HS-27A (cell line): Measurements from ENCODE around the gene ACP7.
"Not testable (repeated sequence)": the region's sequence is repeated elsewhere in the genome, so short reads cannot be mapped to it uniquely, and the experiment has no call there.

Experiments
- DNase-seq: peaks from one replicate; pipeline ENCODE4 v3.0.0-alpha.2; 2012; ENCODE audit warnings: low read depth, missing footprints

Gene ACP7

DNA sequence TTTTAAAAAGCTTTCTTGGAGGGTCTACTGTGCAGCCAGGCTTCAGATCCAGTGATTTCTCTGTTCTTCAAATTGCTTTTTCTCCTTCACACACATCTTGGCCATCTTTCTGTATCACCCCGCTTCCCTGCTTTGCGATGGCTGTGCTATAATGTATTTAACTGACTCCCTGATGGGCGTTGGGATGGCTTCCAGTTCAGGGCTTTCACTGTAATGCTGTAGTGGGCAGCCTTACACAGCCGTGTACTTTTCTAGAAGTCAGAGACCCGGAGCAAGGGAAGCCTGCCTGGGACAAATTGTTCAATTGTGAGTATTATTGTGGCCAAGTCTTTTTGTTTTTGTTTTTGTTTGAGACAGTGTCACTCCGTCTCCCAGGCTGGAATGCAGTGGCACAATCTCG lies 22.0 kb downstream of the ACP7 start:
- no peak for DNase-seq

GRCh38 chr19:39109641-39110040 lies 25.5 kb downstream of the ACP7 start:
- no peak for DNase-seq

DNA sequence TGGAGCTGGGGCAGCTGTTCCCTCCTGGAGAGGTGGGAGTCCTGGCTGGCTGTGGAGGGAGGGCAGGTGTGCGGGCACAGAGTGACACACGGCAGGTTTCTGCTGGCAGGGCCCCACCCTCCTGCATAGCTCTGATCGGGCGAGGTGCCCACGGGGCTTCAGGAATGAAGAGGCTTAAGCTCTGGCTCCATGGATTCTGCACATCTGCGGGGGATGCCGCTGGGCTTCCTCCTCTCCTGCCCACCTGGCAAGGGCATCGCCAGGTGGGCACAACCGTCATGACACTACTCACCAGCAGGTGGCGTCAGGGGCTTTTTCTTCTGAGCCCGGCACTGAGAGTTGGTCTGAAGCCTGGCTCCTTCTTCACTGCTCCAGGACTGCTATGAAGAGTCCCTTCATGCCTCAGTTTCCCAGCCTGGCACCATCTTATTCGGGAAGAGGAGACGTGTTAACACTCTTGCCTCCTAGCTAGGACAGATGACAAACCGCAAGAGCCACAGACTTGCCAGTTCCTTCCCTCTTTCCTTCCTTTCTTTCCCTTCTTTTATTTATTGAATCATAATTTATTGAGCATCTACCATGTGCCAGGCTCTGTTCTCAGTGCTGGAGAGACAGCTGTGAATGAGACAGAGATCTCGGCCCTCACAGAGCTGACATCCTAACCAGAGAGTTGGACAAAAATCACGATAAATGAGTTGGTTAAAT lies 26.2 kb downstream of the ACP7 start:
- DNase-seq, result peak; percentile 26

- DNase-seq, result no peak
Observed at GRCh38 chr19:39111593-39112199, 27.5 kb downstream of the ACP7 start.

DNA sequence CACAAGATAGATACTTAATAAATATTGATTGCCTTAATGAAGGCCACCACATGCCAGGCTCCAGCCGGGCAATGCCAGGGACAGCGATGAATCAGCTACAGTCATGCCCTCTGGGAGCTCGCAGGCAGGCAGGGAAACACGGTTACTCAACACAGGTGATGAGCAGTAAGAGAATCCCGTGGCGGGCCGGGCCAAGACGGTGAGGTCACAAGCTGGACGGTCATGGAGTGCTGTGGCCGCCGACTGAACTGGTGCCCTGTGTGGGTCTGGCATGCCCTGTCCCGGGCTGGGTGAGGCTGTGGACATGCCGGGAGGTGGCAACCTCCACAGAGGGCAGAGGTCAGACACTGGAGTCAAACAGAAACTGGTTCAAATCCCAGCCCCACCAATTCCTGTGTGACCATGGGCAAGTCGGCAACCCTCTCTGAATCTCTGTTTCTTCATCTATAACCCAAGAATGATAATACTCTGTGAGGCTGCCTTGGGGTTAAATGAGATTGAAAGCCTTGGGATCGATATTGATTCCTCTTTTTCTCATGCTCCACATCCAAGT lies 28.2 kb downstream of the ACP7 start:
- no peak for DNase-seq

DNA sequence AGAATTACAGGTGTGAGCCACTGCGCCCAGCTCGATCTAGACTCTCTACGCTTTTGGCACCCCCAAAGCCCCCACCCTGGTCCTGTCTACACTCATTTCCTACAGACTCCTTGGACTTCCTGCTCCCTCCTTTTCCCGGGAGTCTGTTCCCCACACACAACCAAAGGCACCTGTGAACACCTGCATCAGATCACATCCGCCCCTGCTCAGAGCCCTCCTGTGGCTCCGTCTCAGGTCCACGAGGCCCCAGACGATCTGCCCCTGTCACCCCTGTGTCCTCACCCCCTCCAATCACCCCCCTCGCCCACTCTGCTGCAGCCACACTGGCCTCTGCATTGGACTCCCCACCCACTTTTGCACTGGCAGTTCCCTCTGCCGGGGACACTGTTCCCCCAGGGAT lies 29.0 kb downstream of the ACP7 start:
- DNase-seq, result no peak

- DNase-seq, result no peak
Observed at GRCh38 chr19:39115105-39115847, 31.1 kb downstream of the ACP7 start.

DNA sequence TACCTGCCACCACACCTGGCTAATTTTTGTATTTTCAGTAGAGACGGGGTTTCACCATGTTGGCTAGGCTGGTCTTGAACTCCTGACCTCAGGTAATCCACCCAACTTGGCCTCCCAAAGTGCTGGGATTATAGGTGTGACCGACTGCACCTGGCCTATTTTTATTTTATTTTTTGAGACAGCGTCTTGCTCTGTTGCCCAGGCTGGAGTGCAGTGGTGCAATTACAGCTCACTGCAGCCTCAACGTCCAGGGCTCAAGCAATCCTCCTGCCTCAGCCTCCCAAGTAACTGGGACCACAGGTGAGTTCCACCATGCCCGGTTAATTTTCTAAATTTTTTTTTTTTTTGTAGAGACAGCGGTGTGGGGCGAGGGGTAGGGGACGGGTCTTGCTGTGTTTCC lies 32.9 kb downstream of the ACP7 start:
- not testable (repeated sequence) for DNase-seq

DNA sequence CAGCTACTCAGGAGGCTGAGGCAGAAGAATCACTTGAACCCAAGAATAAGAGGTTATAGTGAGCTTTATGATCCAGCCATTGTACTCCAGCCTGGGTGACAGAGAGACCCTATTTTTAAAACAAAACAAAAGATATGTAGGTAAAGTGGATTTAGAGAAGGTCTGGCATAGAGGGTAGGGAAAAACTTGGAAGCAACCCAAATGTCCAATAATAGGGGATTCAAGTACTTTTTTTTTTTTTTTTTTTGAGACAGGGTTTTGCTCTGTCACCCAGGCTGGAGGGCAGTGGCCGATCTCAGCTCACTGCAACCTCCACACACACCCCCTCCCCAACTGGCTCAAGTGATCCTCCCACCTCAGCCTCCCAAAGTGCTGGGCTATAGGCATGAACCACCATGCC lies 35.7 kb downstream of the ACP7 start:
- no peak for DNase-seq

GRCh38 chr19:39122934-39123731 lies 39.0 kb downstream of the ACP7 start:
- DNase-seq, result no peak

DNA sequence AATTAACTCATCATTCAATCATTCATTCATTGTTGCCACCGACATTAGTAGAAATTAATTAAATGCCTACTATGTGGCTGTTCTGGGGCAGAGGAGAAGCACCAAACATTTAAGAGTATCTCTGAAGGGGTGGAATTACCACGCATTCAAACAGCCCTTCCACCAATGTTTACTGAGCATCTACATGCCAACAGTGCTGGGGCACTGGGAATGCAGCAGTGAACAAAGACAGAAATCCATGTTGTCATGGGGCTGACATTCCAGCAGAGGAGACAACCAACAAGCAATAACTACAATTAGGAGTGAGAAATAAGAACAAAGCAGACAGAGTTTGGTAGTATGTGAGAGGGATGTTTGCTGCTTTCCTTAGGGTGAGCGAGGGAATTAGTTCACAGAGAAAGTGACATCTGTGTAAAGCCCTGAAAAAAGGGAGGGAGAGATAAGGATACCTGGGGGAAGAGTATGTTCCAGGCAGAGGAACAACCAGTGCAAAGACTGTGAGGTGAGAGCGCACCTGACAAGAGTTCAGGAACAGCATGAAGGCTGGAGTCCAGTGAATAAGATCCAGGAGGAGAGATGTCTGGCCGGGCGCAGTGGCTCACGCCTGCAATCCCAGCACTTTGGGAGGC lies 40.1 kb downstream of the ACP7 start:
- no peak for DNase-seq

GRCh38 chr19:39125199-39125553 lies 41.0 kb downstream of the ACP7 start:
- no peak for DNase-seq

DNA sequence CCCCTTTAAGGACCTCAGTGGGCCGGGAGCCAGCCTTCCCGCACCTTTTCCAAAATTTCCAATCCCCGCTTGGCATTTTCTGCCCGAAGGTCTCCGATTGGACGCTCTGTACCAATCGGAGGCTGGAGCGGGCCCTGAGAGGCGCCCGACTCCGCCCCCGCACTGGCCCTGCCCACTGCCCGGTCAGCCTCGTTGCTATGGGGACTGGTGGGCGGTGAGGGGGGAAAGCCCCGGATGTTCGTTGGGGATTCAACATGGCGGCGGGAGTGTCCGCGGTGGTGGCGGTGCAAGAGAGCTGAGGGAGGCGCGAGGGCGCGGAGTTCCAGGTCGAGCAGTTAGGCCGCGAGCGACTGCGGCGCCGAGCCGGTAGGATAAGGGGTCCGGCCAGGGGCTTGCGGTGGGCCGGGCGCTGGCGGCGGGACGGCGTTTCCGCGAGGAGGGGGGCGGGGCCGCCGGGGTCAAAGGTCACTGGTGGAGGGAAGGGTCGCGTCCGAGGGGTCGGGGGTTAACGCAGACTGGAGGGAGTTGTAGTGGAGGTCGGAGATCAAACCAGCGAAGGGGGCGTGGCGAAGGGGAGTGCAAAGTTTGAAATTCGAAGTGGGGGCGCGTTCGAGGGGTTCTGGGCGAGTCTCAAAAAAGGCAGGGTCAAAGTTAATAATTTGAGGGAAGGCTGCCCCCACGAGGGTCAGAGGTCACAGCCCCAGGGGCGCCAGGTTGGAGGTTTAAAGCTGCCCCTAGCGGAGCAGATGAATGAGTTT lies 41.6 kb downstream of the ACP7 start, which contains the start of gene PAK4:
TSS of gene PAK4 (plus strand) at position 233 of the 758 bp plus-strand sequence. CDS start 43,768 bp downstream, outside the sequence.
- DNase-seq, result peak; percentile 97

- DNase-seq, result no peak
Observed at GRCh38 chr19:39126312-39127187, 42.4 kb downstream of the ACP7 start.

DNA sequence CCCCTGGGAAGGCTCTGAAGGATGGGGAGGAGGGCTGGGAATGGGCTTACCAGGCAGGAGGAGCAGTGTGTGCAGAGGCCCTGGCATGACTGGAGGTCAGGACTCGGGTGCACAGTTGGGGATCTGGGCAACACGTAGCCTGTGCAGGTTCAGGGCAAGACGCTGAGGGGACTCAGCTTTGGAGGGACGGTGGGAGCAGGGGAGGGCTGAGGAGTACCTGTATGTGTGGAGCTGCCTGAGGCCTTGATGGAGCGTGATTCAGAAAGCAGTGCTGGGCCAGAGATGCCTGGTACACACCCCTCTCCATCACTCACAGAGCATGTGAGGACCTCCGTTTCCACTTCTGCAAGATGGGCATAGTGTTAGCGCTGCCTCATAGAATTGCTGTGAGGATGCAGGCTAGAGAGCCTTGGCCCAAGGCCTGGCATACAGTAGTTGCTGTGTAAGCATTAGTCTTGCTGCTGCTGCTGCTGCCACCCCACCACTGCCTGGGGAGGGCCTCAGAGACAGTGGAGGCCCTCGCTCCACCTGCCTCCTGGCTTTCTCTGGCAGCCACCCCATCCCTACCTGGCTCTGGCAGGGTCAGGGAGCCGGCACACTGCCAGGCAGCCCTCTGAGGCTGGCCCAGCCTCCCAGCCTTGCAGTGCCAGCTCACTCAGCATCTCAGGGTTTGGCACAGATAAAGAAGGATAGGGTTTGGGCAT lies 43.8 kb downstream of the ACP7 start:
- DNase-seq, result no peak

DNA sequence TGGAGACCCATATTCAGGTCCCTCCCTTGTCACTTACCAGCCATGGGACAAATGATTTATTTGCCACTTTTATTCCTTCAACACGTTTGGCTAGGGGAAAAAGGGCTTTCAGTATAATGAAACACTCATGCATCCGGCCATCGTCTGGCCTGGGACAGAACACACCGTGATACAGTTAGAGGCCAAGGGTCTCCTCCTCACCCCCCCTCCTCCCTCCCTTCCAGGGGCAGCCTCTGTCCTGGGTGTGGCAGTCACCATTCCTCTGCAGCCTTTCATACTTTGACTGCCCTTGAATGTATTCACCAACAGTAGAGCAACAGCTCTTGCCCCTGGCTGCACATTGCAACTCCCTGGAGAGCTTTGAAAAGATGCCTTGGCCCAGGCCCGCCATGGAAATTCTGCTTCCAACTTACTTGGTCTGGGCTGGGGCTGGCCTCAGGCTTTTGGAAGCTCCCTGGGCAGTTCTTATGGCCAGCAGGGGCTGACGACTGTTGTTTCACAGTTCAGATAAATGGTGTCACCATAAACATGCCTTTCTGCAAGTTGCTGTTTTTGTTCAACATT lies 44.4 kb downstream of the ACP7 start:
- DNase-seq, result no peak

- no peak for DNase-seq
Observed at GRCh38 chr19:39129116-39129515, 44.9 kb downstream of the ACP7 start.

GRCh38 chr19:39130337-39131254 lies 46.4 kb downstream of the ACP7 start:
- no peak for DNase-seq
